HCT116 (cell line): Measurements from ENCODE around the gene TAGLN3.

Experiments used
- CBX3 ChIP-seq: IDR thresholded peaks from 2 replicates; pipeline ENCODE4 v1.6.1; 2012; ENCODE audit warnings: low read depth
- CEBPB ChIP-seq: IDR thresholded peaks from 2 replicates; pipeline ENCODE4 v1.6.1; 2012; ENCODE audit warnings: low read depth
- CTCF ChIP-seq, 3 experiments: fragments of 200-600 bp in 1 of 3; sonication (generic) in 1 of 3; IDR thresholded peaks in 2 of 3; conservative IDR thresholded peaks in 1 of 3; 2 replicates each; pipeline ENCODE4 v1.5.1; 2012 to 2017; ENCODE audit warnings: low read depth in 2 of 3, low read length in 2 of 3, antibody characterized with exemption in 1 of 3, borderline replicate concordance in 1 of 3, control low read depth in 1 of 3, mild to moderate bottlenecking in 1 of 3, mixed read lengths in 1 of 3, mixed run types in 1 of 3, moderate library complexity in 1 of 3; ENCODE audit not compliant: insufficient read depth in 1 of 3
- EZH2 ChIP-seq: fragments of 200-600 bp; sonication (generic); IDR thresholded peaks from 2 replicates; pipeline ENCODE4 v1.6.1; 2017; ENCODE audit warnings: antibody characterized with exemption, mixed run types
- JUND ChIP-seq: IDR thresholded peaks from 2 replicates; pipeline ENCODE4 v1.6.1; 2012
- MAX ChIP-seq: IDR thresholded peaks from 2 replicates; pipeline ENCODE4 v1.6.1; 2012
- POLR2A ChIP-seq: IDR thresholded peaks from 2 replicates; pipeline ENCODE4 v1.7.0; 2011; ENCODE audit warnings: borderline replicate concordance; ENCODE audit not compliant: insufficient read depth, insufficient read length; ENCODE audit errors: extremely low read depth
- POLR2AphosphoS5 ChIP-seq: IDR thresholded peaks from 2 replicates; pipeline ENCODE4 v1.6.1; 2011; ENCODE audit warnings: mild to moderate bottlenecking, low read depth, low read length, moderate library complexity
- RAD21 ChIP-seq: IDR thresholded peaks from 2 replicates; pipeline ENCODE4 v1.6.1; 2012; ENCODE audit warnings: low read depth, mild to moderate bottlenecking
- REST ChIP-seq: IDR thresholded peaks from 2 replicates; pipeline ENCODE4 v1.6.1; 2012; ENCODE audit warnings: low read depth
- SP1 ChIP-seq: IDR thresholded peaks from 2 replicates; pipeline ENCODE4 v1.6.1; 2012; ENCODE audit warnings: low read depth
- ZNF274 ChIP-seq: fragments of 200-500 bp; sonication (Bioruptor generic); IDR thresholded peaks from 2 replicates; pipeline ENCODE4 v1.6.1; 2014; ENCODE audit warnings: mild to moderate bottlenecking, low read depth, low read length, inconsistent platforms

- TF ChIP-seq CTCF (IDR thresholded peaks at IDR 0.05 in 2 of 3, conservative IDR thresholded peaks at IDR 0.05 in 1 of 3; ENCODE audit: borderline replicate concordance in 1 of 3, insufficient read depth in 1 of 3, low read depth in 2 of 3, low read length in 2 of 3) (no peak), REST (no peak), MAX (no peak), CBX3 (no peak), RAD21 (no peak), ZNF274 (no peak), JUND (no peak), POLR2AphosphoS5 (no peak), EZH2 (no peak), POLR2A (no peak), CEBPB (no peak), SP1 (no peak)
Observed at GRCh38 chr3:111949712-111950111, 49.0 kb upstream of the TAGLN3 start.
